HG02642 (cell line): ENCODE results near the gene TIMM17A.
"Not testable (repeated sequence)": the region's sequence is repeated elsewhere in the genome, so short reads cannot be mapped to it uniquely, and the experiment has no call there.

Experiments
- ATAC-seq: cut with Tn5 transposase; IDR thresholded peaks from one replicate; pipeline ENCODE4 v1.9.1; 2021; ENCODE audit warnings: mild to moderate bottlenecking; ENCODE audit not compliant: unreplicated experiment, poor library complexity

The TIMM17A gene

GRCh38 chr1:202012544-202013478 lies 57.5 kb downstream of the TIMM17A start:
- no peak for ATAC-seq

- no peak for ATAC-seq
Observed at GRCh38 chr1:202013603-202014002, 58.3 kb downstream of the TIMM17A start.

- no peak for ATAC-seq
Observed at GRCh38 chr1:202014060-202014459, 58.8 kb downstream of the TIMM17A start.

GRCh38 chr1:202014915-202015661 lies 59.8 kb downstream of the TIMM17A start:
- no peak for ATAC-seq

GRCh38 chr1:202015662-202015937 lies 60.3 kb downstream of the TIMM17A start:
- ATAC-seq, result no peak

- ATAC-seq, result no peak
Observed at GRCh38 chr1:202016022-202016810, 60.9 kb downstream of the TIMM17A start.

- no peak for ATAC-seq
Observed at GRCh38 chr1:202016811-202017748, 61.8 kb downstream of the TIMM17A start.

- no peak for ATAC-seq
Observed at GRCh38 chr1:202017749-202018467, 62.6 kb downstream of the TIMM17A start.

- ATAC-seq, result no peak
Observed at GRCh38 chr1:202018468-202019234, 63.3 kb downstream of the TIMM17A start.

GRCh38 chr1:202019235-202019558 lies 63.9 kb downstream of the TIMM17A start:
- ATAC-seq, result not testable (repeated sequence)
